Thyroid gland (tissue), 4 donors: Measurements from ENCODE around the gene DNMT1. TPM values are rescaled to one million over a fixed set of nuclear protein-coding genes. Genes with fewer than 3 reads are reported as not detected.

Source experiments
- DNase-seq, 2 donors: peaks; one replicate each; pipeline ENCODE4 v3.0.0-alpha.2; 2019
- H3K27ac ChIP-seq, 3 donors: fragments of 200-600 bp; sonication (generic); 1 replicate in 2 of 3; 2 replicates in 1 of 3; pipeline ENCODE4 v1.5.1; 2016 to 2019; ENCODE audit warnings: mild to moderate bottlenecking in 1 of 3, moderate library complexity in 1 of 3
- H3K27me3 ChIP-seq: fragments of 200-600 bp; sonication (generic); one replicate; pipeline ENCODE4 v1.5.1; 2019
- H3K36me3 ChIP-seq, 2 donors: fragments of 200-600 bp; sonication (generic); one replicate each; pipeline ENCODE4 v1.5.1; 2016 to 2019
- H3K4me1 ChIP-seq, 2 donors: fragments of 200-600 bp; sonication (generic); one replicate each; pipeline ENCODE4 v1.5.1; 2017 to 2019
- H3K4me3 ChIP-seq, 3 donors: fragments of 200-600 bp; sonication (generic); replicated peaks in 1 of 3; 1 replicate in 2 of 3; 2 replicates in 1 of 3; pipeline ENCODE4 v1.5.1; 2016; ENCODE audit warnings: mild to moderate bottlenecking in 1 of 3
- H3K9me3 ChIP-seq: fragments of 200-600 bp; sonication (generic); one replicate; pipeline ENCODE4 v1.5.1; 2017
- POLR2A ChIP-seq, 2 donors: fragments of 450-650 bp; IDR thresholded peaks; one replicate each; pipeline ENCODE4 v1.6.1; 2017; ENCODE audit warnings: antibody characterized with exemption in 2 of 2, mild to moderate bottlenecking in 2 of 2, moderate library complexity in 1 of 2
- WGBS, 2 donors: methylation state at CpG; one replicate each; pipeline ENCODE4 v1.1.5; 2017; 5-methylcytosine and 5-hydroxymethylcytosine counted together
- intact Hi-C: fragments of 100-400 bp; cut with DNase I; formaldehyde crosslinking; loops from one replicate; pipeline ENCODE4 v1.15.1; 2023
- total RNA-seq, 4 donors: library from RNA; depleted of rRNA; stranded (reverse); fragments of >200 nt; gene quantifications; one replicate each; pipeline ENCODE4 v1.2.3, GENCODE V29; 2016
- TF ChIP-seq, protein P1 (sequence below), 6 experiments: fragments of 200-600 bp in 3 of 6; fragments of 450-650 bp in 3 of 6; sonication (generic) in 3 of 6; IDR thresholded peaks; one replicate each; pipeline ENCODE4 v1.5.1; 2016 to 2019; ENCODE audit warnings: antibody characterized with exemption in 6 of 6, mild to moderate bottlenecking in 2 of 6, inconsistent platforms in 1 of 6, moderate library complexity in 1 of 6

Gene DNMT1
- total RNA-seq, 4 donors from 2014 or later: 31.2 to 49.5 (median 36.0) TPM

DNA sequence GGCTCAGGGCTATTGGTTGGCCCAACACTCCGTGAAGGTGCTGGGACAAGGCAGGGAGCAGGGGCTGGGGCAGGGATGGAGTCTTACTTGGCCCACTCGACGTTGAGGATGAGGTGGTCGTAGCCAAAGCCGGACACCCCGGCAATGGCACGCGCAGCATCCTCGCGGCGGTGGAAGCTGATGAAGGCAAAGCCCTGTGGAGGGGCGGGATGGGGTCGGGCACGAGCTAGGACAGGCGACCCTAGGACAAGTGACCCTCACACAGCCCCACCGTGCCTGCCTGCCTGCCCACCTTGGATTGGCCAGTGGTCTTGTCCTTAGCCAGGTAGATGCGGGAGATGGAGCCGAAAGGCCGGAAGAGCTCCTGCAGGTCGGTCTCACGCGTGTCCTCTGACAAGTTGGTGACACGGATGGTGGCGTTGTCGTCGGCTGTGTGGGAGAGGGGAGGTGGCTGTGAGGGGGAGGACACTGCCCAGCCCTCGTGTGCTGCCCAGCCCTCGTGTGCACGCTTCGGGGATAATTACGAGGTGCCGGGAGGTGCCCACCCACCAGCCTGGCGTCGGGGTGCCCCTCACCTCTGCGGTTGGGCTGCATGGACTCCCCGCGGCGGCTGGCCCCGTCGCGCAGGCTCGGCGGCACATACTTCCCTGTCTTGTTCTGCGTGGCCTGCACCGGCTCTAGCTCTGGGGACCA, 79.2 kb downstream of the DNMT1 start:
- intact Hi-C loops: loop anchor here (10.0 kb wide), 1 partner anchor 139 kb away; the partner anchor contains the start of gene MRPL4
- Histone ChIP-seq H3K9me3 (no peaks in the 10 kb centered on the region), H3K27ac (no peak overlapping the region), H3K4me3 (no peak overlapping the region), H3K27me3 (no peaks in the 10 kb centered on the region), H3K36me3 (peaks cover 41 to 48% of the 10 kb centered on the region in 2 donors), H3K4me1 (peaks cover 6 to 13% of the 10 kb centered on the region in 2 donors)
- DNase-seq: no peak
- TF ChIP-seq, protein P1, sequence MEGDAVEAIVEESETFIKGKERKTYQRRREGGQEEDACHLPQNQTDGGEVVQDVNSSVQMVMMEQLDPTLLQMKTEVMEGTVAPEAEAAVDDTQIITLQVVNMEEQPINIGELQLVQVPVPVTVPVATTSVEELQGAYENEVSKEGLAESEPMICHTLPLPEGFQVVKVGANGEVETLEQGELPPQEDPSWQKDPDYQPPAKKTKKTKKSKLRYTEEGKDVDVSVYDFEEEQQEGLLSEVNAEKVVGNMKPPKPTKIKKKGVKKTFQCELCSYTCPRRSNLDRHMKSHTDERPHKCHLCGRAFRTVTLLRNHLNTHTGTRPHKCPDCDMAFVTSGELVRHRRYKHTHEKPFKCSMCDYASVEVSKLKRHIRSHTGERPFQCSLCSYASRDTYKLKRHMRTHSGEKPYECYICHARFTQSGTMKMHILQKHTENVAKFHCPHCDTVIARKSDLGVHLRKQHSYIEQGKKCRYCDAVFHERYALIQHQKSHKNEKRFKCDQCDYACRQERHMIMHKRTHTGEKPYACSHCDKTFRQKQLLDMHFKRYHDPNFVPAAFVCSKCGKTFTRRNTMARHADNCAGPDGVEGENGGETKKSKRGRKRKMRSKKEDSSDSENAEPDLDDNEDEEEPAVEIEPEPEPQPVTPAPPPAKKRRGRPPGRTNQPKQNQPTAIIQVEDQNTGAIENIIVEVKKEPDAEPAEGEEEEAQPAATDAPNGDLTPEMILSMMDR (IDR thresholded peaks at IDR 0.05): no peak
- no peak for TF ChIP-seq POLR2A (IDR thresholded peaks at IDR 0.05)
- WGBS, 2 donors: 89 to 91% methylated on average over 30 to 35 of the region's 45 CpGs

DNA sequence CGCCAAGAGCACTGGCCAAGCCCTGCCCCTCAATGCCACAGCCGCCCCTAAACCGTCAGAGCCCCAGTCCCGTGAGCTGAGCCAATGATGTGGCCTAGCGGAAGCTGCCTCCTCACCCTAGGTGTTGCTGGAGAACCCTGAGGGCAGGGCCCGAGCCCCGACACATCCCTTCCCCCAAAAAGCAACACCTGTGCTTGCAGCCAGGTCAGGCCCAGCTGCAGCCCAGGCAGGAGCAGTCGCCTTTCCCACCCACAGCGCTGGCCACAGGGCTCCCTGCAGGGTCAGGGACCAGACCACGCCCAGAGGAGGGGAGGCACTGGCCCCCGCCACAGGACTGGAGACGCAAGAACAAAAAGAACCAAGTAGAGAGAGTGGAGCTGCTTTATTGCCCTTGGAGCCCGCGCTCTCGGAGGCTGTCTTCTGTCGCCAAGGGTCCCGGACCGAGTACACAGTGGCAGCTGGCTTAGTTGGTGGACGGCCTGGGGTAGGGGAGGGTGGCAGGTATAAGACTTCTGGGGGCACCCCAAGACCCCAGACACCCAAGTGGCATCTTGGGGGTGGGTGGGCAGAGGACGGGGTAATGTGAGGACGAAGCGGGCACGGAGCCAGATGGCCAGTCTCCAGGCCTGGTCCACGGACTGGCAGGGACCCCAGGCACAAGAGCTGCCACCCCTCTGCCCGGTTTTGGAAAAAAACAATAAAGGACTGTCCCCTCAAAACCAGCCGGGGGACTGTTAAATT, 79.9 kb downstream of the DNMT1 start:
- H3K9me3 ChIP-seq: no peaks in the 10 kb centered on the region
- peaks cover 6 to 8% of the 10 kb centered on the region in 2 donors for H3K4me1 ChIP-seq
- no peaks in the 10 kb centered on the region for H3K27me3 ChIP-seq
- no peak overlapping the region for H3K4me3 ChIP-seq
- WGBS, 2 donors: 86% methylated on average over 16 to 23 of the region's 26 CpGs
- no peak for DNase-seq
- H3K27ac ChIP-seq: no peak overlapping the region
- intact Hi-C loops: loop anchor here (10.0 kb wide), 1 partner anchor 140 kb away; the partner anchor contains the start of gene MRPL4
- TF ChIP-seq, protein P1 (IDR thresholded peaks at IDR 0.05): no peak
- TF ChIP-seq POLR2A (IDR thresholded peaks at IDR 0.05): no peak
- peaks cover 48 to 55% of the 10 kb centered on the region in 2 donors for H3K36me3 ChIP-seq

DNA sequence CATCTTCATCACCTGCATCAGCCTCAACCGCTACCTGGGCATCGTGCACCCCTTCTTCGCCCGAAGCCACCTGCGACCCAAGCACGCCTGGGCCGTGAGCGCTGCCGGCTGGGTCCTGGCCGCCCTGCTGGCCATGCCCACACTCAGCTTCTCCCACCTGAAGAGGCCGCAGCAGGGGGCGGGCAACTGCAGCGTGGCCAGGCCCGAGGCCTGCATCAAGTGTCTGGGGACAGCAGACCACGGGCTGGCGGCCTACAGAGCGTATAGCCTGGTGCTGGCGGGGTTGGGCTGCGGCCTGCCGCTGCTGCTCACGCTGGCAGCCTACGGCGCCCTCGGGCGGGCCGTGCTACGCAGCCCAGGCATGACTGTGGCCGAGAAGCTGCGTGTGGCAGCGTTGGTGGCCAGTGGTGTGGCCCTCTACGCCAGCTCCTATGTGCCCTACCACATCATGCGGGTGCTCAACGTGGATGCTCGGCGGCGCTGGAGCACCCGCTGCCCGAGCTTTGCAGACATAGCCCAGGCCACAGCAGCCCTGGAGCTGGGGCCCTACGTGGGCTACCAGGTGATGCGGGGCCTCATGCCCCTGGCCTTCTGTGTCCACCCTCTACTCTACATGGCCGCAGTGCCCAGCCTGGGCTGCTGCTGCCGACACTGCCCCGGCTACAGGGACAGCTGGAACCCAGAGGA, 80.6 kb downstream of the DNMT1 start:
- Histone ChIP-seq H3K27me3 (no peaks in the 10 kb centered on the region), H3K9me3 (no peaks in the 10 kb centered on the region), H3K36me3 (peaks cover 55 to 63% of the 10 kb centered on the region in 2 donors), H3K4me1 (peaks cover 5 to 6% of the 10 kb centered on the region in 2 donors), H3K27ac (no peak overlapping the region), H3K4me3 (no peak overlapping the region)
- intact Hi-C loops: loop anchor here (10.0 kb wide), 1 partner anchor 141 kb away; the partner anchor contains the start of gene MRPL4
- TF ChIP-seq POLR2A (IDR thresholded peaks at IDR 0.05): no peak
- TF ChIP-seq, protein P1 (IDR thresholded peaks at IDR 0.05): no peak
- DNase-seq: no peak
- 87 to 96% methylated on average over 9 to 21 of the region's 43 CpGs for WGBS, 2 donors

DNA sequence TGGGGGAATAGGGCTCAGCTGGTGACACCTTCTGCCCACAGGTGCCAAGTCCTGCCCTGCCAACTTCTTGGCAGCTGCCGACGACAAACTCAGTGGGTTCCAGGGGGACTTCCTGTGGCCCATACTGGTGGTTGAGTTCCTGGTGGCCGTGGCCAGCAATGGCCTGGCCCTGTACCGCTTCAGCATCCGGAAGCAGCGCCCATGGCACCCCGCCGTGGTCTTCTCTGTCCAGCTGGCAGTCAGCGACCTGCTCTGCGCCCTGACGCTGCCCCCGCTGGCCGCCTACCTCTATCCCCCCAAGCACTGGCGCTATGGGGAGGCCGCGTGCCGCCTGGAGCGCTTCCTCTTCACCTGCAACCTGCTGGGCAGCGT, 81.2 kb downstream of the DNMT1 start:
- TF ChIP-seq, protein P1 (IDR thresholded peaks at IDR 0.05): no peak
- no peak for TF ChIP-seq POLR2A (IDR thresholded peaks at IDR 0.05)
- WGBS, 2 donors: 74 to 86% methylated on average over 17 to 19 of the region's 19 CpGs

More for the DNA sequence above, 81.2 kb downstream of the DNMT1 start:
- Histone ChIP-seq H3K27me3 (no peaks in the 10 kb centered on the region), H3K4me3 (no peak overlapping the region), H3K9me3 (no peaks in the 10 kb centered on the region), H3K4me1 (peaks cover 0 to 1% of the 10 kb centered on the region in 2 donors), H3K36me3 (peaks cover 58 to 65% of the 10 kb centered on the region in 2 donors), H3K27ac (no peak overlapping the region)
- intact Hi-C loops: loop anchor here (10.0 kb wide), 1 partner anchor 141 kb away; the partner anchor contains the start of gene MRPL4
- DNase-seq: no peak
